Measurements from ENCODE around the gene CD2.

The CD2 gene

GRCh38 chr1:116811321-116811720, 57.1 kb downstream of the CD2 start:
- TF ChIP-seq, protein P1, sequence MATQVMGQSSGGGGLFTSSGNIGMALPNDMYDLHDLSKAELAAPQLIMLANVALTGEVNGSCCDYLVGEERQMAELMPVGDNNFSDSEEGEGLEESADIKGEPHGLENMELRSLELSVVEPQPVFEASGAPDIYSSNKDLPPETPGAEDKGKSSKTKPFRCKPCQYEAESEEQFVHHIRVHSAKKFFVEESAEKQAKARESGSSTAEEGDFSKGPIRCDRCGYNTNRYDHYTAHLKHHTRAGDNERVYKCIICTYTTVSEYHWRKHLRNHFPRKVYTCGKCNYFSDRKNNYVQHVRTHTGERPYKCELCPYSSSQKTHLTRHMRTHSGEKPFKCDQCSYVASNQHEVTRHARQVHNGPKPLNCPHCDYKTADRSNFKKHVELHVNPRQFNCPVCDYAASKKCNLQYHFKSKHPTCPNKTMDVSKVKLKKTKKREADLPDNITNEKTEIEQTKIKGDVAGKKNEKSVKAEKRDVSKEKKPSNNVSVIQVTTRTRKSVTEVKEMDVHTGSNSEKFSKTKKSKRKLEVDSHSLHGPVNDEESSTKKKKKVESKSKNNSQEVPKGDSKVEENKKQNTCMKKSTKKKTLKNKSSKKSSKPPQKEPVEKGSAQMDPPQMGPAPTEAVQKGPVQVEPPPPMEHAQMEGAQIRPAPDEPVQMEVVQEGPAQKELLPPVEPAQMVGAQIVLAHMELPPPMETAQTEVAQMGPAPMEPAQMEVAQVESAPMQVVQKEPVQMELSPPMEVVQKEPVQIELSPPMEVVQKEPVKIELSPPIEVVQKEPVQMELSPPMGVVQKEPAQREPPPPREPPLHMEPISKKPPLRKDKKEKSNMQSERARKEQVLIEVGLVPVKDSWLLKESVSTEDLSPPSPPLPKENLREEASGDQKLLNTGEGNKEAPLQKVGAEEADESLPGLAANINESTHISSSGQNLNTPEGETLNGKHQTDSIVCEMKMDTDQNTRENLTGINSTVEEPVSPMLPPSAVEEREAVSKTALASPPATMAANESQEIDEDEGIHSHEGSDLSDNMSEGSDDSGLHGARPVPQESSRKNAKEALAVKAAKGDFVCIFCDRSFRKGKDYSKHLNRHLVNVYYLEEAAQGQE (IDR thresholded peaks at IDR 0.05; ENCODE audit: low read depth): no peak
- TF ChIP-seq ZBTB7A (IDR thresholded peaks at IDR 0.05; ENCODE audit: low read depth): no peak
- TF ChIP-seq CEBPB (IDR thresholded peaks at IDR 0.05): no peak
- TF ChIP-seq, protein P2, sequence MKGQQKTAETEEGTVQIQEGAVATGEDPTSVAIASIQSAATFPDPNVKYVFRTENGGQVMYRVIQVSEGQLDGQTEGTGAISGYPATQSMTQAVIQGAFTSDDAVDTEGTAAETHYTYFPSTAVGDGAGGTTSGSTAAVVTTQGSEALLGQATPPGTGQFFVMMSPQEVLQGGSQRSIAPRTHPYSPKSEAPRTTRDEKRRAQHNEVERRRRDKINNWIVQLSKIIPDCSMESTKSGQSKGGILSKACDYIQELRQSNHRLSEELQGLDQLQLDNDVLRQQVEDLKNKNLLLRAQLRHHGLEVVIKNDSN (IDR thresholded peaks at IDR 0.05): no peak
- no peak for TF ChIP-seq CREB1 (IDR thresholded peaks at IDR 0.05; ENCODE audit: low read depth)
- no peak for TF ChIP-seq RAD21 (IDR thresholded peaks at IDR 0.05; ENCODE audit: low read depth)
- TF ChIP-seq EGR1 (IDR thresholded peaks at IDR 0.05): no peak
- TF ChIP-seq NFIC (IDR thresholded peaks at IDR 0.05): no peak
- TF ChIP-seq TCF12 (IDR thresholded peaks at IDR 0.05; ENCODE audit: low read depth): no peak
- TF ChIP-seq MAX (IDR thresholded peaks at IDR 0.05): no peak
- no peak for TF ChIP-seq TEAD4 (IDR thresholded peaks at IDR 0.05)
- TF ChIP-seq YY1 (IDR thresholded peaks at IDR 0.05; ENCODE audit: low read depth): no peak
- no peak for TF ChIP-seq FOXM1 (IDR thresholded peaks at IDR 0.05; ENCODE audit: borderline replicate concordance, low read depth)

- TF ChIP-seq TAF1 (IDR thresholded peaks at IDR 0.05; ENCODE audit: low read depth): no peak
- no peak for TF ChIP-seq NFIC (IDR thresholded peaks at IDR 0.05)
- no peak for TF ChIP-seq TEAD4 (IDR thresholded peaks at IDR 0.05)
- TF ChIP-seq, protein P2 (IDR thresholded peaks at IDR 0.05): no peak
- TF ChIP-seq ZBTB7A (IDR thresholded peaks at IDR 0.05; ENCODE audit: low read depth): no peak
- TF ChIP-seq EGR1 (IDR thresholded peaks at IDR 0.05): no peak
- no peak for TF ChIP-seq TCF12 (IDR thresholded peaks at IDR 0.05; ENCODE audit: low read depth)
- TF ChIP-seq CREB1 (IDR thresholded peaks at IDR 0.05; ENCODE audit: low read depth): no peak
- no peak for TF ChIP-seq EP300 (IDR thresholded peaks at IDR 0.05; ENCODE audit: borderline replicate concordance)
- TF ChIP-seq FOXM1 (IDR thresholded peaks at IDR 0.05; ENCODE audit: borderline replicate concordance, low read depth): no peak
- TF ChIP-seq, protein P1 (IDR thresholded peaks at IDR 0.05; ENCODE audit: low read depth): no peak
Measured at GRCh38 chr1:116814926-116815723, 60.9 kb downstream of the CD2 start.

- TF ChIP-seq TAF1 (IDR thresholded peaks at IDR 0.05; ENCODE audit: low read depth) (no peak), CREB1 (IDR thresholded peaks at IDR 0.05; ENCODE audit: low read depth) (no peak), ZBTB7A (IDR thresholded peaks at IDR 0.05; ENCODE audit: low read depth) (no peak), EP300 (IDR thresholded peaks at IDR 0.05; ENCODE audit: borderline replicate concordance) (no peak), TCF12 (IDR thresholded peaks at IDR 0.05; ENCODE audit: low read depth) (no peak), NFIC (IDR thresholded peaks at IDR 0.05) (no peak), EGR1 (IDR thresholded peaks at IDR 0.05) (no peak), YY1 (IDR thresholded peaks at IDR 0.05; ENCODE audit: low read depth) (0 out of 2 replicates have a peak, but pooled peaks have one; percentile 21), TEAD4 (IDR thresholded peaks at IDR 0.05) (no peak), RAD21 (IDR thresholded peaks at IDR 0.05; ENCODE audit: low read depth) (peak; percentile 58)
- TF ChIP-seq, protein P2 (IDR thresholded peaks at IDR 0.05): no peak
Measured at GRCh38 chr1:116817582-116818064, 63.4 kb downstream of the CD2 start.

Data from Ishikawa (cell line).